Neural progenitor cell (in vitro differentiated cells): ENCODE results near the gene FBXL17.

Experiments
- CTCF ChIP-seq: fragments of 200-600 bp; sonication (generic); IDR thresholded peaks from 2 replicates; pipeline ENCODE4 v1.5.1; 2017; ENCODE audit warnings: antibody characterized with exemption, mild to moderate bottlenecking
- EZH2 ChIP-seq: fragments of 200-600 bp; sonication (generic); IDR thresholded peaks from 2 replicates; pipeline ENCODE4 v1.6.1; 2017; ENCODE audit warnings: antibody characterized with exemption, mild to moderate bottlenecking, moderate library complexity

GRCh38 chr5:107874795-107875194 is 507.1 kb downstream of the FBXL17 start:
- TF ChIP-seq EZH2 (no peak), CTCF (no peak)
